NCI-H1417 (cell line): Measurements from ENCODE around the gene ZBTB24.

Experiments used
- DNase-seq, 3 experiments: peaks; one replicate each; lab custom pipeline; 2025; lab: John Stamatoyannopoulos, UW

The ZBTB24 gene

DNA sequence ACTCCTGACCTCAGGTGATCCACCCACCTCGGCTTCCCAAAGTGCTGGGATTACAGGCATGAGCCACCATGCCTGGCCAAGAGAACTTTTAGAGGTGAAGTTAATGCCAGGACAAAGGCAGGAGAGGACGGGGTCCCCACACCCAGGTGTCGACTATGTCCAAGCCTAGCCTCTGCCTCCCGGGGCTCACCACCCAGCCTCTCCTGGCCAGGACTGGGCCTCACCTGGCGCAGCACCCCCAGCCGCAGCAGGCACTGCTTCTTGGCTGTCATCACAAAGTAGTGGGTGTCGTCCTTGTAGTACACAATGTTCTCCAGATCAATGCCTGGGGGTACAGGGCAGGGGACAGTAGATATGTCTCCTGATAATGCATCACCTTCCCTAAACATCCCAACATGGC is 31.6 kb downstream of the ZBTB24 start:
- DNase-seq, result no peak

DNA sequence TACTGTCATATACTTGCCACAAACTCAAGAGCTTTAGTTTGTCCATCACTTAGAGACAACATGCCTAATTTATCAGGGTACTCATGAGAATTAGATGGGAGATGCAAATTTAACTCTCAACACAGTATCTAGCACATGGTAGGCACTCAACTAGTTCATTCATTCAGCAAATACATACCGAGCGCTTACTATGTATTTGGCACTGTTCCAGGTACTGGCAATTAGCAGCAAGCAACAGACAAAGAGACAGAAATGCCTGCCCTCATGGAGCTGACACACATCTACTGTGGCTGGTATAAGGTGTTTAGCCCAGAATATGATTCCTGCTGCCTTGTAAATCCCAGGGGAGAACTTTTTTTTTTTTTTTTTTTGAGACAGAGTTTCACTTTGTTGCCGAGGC is 32.2 kb downstream of the ZBTB24 start:
- DNase-seq, result peak in 1 of 3 experiments; percentile 10

- DNase-seq, result no peak
These were observed 33.0 kb downstream of the ZBTB24 start for GRCh38 chr6:109449795-109450673.

GRCh38 chr6:109449064-109449794 is 33.8 kb downstream of the ZBTB24 start:
- no peak for DNase-seq

- no peak for DNase-seq
These were observed 34.4 kb downstream of the ZBTB24 start for GRCh38 chr6:109448615-109449014.

DNA sequence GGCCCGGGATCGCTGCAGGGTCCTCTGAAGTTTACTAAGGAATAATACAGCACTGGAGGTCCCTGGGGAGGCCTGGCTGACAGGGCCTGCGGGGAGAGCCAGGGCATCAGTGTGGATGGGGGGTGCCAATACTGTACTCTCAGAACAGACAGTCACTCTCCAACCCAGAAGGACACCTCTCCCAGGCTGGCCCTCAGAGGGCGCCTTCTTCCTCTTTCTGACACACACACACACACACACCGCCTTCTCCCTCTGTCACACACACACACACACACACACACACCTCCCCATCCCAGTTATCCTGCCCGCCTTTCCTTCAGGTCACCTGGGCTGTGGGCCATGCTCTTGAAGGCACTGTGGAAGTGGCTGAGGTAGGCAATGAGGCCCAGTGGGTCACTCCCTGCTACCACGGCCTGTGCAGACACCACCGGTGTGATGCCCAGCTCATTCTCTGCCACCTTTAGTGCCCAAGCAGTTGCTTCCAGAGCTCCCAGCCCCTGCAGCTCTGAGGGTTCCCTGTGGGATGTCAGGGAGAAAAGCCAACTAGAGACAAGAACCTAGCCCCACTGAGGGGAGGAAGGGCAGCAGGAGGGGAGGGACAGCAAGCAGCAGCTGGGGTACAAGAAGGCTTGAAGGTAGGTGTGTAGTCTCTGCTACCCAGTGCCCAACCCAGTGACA is 35.0 kb downstream of the ZBTB24 start:
- no peak for DNase-seq

GRCh38 chr6:109447087-109447486 is 35.9 kb downstream of the ZBTB24 start:
- DNase-seq, result no peak

- no peak for DNase-seq
These were observed 36.5 kb downstream of the ZBTB24 start for GRCh38 chr6:109446541-109446940.

DNA sequence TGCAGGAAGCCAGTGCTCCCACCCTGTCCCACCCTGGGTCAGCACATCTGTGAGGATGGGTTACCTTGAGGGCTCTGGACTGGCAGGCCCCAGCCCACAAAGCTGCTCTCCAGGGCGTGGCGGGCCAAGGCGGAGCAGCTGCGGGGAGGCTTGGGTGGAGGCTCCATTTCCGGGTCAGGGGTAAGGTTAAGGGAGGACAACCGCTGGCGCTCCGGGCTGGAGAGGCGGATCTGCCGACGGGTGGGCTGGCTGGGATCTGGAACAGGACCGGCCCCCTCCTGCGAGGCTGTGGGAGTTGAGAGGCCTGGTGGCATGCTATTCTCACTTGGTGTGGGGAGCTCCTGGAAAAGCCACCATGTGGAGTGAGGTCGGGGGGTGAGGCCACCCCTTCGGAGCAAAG is 36.9 kb downstream of the ZBTB24 start:
- DNase-seq, result no peak

DNA sequence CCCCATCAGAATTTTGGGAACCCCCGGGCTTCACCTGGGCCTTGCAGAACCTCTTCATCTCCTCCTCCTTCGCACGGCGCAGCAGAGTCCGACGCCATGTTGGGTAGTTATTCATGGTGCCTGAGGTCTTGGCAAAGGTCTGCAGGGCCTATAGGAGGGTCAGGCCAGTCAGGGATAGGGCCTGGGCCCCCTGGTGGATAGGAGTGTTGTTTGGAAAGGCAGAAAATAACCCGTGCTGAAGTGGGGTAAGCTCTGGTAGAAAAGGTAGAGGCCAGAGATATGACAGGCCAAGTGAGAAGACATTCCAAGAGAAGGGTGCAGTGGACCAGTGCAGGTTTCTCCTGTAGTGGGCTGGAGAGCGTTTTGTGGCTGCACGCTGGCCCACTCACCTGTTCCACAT is 37.6 kb downstream of the ZBTB24 start:
- no peak for DNase-seq

DNA sequence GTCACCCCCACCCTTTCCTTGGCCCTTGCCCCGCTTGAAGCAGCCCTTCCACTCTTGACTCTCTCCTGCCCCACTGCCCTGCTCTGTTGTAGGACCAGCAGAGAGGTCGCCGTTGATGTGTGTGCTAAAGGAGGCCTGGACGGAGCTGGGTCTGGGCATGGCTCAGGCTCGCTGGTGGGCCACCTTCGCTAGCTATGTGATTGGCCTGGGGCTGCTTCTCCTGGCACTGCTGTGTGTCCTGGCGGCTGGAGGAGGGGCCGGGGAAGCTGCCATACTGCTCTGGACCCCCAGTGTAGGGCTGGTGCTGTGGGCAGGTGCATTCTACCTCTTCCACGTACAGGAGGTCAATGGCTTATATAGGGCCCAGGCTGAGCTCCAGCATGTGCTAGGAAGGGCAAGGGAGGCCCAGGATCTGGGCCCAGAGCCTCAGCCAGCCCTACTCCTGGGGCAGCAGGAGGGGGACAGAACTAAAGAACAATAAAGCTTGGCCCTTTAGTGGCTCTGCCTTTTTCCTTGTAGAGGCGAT is 39.5 kb downstream of the ZBTB24 start:
- DNase-seq, result no peak

DNA sequence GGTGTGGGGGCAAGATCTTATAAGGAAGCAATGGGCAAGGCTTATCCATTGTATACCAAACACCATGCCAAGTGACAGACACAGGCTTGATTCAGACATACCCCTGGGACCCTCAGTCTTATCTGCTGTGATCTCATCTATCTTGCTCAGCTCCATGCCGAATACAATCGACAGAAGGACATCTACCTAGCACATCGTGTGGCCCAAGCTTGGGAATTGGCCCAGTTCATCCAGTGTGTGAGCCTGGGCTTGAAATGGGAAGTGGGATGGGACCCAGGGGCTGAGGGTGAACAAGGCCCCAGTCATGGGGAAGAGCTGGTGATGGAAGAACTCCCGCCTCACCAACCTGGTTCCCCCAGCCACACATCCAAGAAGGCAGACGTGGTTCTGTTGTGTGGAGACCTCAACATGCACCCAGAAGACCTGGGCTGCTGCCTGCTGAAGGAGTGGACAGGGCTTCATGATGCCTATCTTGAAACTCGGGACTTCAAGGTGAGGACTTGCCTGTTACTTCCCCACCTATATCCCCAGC is 40.6 kb downstream of the ZBTB24 start:
- DNase-seq, result no peak

DNA sequence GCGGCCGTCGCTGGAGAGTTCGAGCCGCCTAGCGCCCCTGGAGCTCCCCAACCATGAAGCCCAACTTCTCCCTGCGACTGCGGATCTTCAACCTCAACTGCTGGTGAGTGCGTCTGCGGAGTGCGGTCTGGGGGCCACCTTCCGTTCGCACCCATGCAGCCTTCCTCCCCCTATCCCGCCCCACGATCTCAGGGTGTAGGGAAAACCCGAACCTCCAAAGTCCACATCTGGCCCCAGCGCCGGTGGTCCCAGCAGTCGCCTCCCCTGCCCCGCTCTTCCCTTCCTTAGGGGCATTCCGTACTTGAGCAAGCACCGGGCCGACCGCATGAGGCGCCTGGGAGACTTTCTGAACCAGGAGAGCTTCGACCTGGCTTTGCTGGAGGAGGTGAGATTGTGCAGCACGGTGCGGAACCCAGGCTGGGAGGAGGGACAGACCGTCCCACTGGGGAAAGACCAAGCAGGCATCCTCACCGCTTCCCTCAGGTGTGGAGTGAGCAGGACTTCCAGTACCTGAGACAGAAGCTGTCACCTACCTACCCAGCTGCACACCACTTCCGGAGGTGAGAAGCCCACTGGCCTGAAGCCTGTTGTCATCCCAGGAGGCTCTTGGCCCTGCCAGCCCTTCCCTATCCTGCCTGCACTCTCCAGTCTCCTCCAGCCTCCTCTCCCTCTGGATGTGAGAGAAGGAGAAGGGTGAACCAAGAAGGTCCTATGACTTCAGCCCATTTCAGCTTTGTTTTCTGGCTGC is 41.8 kb downstream of the ZBTB24 start:
- peak; percentile 46 to 75 (median 71) for DNase-seq

DNA sequence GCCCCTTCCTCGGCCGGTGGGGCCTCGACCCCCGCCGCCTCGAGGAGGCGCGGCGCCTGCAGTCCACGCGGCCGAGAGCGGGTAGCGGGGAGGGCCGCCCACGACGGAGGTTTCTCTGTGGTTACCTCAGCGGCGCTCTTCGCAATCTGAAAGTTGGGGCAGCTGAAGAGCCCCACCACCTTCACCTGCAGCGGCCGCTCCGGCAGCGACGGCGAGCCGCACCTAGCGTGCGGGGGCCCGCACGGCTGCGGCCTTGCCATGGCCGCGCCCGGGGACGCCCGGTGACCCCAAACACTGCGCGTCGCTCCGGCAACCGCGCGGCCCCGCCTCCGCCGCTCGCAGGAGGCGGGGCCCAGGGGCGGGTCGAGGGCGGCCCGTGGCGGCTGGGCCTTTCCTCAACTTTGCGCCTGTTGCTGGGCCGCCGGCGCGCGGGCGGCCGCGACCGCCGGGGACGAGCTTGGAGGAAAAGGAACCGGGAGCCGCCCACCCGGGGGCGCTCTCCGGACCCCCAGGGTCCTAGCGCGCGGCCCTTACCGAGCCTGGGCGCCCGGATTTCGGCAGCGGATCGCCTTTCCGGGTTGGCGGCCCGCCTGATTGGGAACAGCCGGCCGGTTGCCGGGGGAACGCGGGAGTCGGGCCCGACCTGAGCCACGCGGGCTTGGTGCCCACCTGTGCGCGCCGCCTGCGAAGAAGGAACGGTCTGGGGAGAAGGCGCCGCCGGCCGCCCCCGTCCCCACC is 42.5 kb downstream of the ZBTB24 start, which contains the start of the genes PPIL6 and SMPD2:
Gene PPIL6, minus strand, starts transcription at position 298 of the 738 bp plus-strand sequence. Its CDS starts 38 bp downstream, at position 260.
Gene SMPD2, plus strand, starts transcription at position 394 of the 738 bp plus-strand sequence. CDS start 398 bp downstream, outside the sequence.
- peak; percentile 86 to 92 (median 91) for DNase-seq

DNA sequence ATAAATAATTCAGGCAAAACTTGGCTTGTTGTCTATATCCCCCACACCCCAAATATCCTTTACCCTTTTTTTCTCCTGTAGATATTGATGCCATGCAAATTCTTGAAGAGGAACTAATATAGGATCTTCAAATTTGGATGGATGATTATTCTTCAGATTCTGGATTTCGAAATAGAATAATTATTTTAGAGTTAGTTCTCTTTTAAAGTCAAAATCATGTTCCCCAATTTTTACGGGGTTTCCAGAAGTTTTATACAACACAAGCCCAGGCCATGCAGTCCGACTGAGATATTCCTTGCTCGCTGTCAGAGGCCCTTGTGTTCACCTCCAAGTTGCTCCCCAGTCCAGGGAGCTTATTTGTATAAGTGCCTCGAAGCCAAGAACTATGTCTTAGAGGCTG is 47.0 kb downstream of the ZBTB24 start:
- DNase-seq, result no peak

GRCh38 chr6:109434456-109434855 is 48.6 kb downstream of the ZBTB24 start:
- no peak for DNase-seq

DNA sequence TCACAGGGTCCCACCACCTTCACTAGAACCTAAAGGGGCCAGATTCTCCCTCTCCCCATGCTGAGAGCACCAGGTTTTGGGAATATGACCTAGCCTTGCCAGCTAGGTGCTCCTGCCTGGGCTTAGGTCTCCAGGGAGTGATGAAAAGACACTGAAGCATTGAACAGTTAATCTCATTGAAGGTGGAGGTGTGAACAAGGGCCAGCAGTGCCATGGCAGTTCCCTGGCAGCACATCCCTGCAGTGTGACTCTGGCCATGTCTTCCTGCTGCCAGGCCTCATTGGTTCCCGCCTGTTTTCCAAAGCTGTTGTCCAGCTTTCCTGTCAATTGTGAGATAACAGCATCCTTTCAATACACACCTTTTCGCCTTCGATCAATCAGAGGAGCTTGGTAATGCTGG is 53.5 kb downstream of the ZBTB24 start:
- DNase-seq, result no peak

DNA sequence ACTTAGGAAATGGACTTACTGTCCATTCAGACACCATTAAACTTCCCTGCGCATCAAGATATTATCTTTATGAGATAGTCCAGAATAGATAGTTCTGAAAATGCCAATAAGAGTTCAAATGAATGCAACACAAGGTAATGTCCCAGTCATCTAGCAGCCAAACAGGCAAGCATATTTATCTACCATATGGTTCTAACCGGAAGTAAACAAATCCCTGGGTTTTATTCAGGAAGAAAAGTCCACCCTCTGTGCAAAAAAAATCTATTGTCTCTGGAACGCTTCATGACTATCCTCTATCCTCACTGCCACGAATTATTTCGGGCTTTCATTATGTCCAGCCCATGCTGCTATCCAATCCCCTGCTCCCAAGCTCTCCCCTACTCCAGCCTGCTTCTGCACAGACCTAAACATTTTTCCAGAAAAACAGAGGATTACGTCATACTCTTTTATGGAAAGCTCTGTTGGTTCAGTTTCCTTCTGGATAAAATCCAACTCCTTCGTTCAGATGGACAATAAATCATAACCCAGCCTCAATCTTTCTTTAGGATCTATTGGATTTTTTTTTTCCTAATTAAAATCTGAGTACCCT is 54.0 kb downstream of the ZBTB24 start:
- DNase-seq, result no peak

- DNase-seq, result no peak
These were observed 58.1 kb downstream of the ZBTB24 start for GRCh38 chr6:109424946-109425345.

DNA sequence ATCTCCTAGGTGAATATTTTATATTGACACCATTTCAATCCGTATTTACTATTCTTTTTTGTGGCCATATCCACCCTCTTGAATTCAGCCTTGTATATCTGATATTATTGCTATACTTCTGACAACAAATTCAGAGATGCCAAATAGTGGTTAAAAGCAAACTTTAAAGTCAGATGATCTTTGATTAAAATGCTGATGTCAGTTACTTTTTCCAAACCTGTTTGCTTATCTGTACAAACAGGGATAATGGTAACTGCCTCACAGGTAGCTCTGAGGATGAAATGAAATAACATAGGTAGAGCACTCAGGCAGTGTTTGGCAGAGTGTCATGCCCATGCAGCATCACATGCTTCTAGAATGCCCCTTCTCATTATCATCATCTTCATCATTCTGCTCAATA is 61.8 kb downstream of the ZBTB24 start:
- DNase-seq, result no peak
